Stimulated activated naive CD8-positive, alpha-beta T cell treated with anti-CD3 and anti-CD28 coated beads, Interleukin-15, amount 100 ng/mL, for 72 hours (primary cell): ENCODE results near the gene TMPRSS7.
"Not testable (repeated sequence)": the region's sequence is repeated elsewhere in the genome, so short reads cannot be mapped to it uniquely, and the experiment has no call there.

ENCODE experiments used
- ATAC-seq: fragments of 150-1000 bp; cut with Tn5 transposase; 2 replicates; pipeline ENCODE4 v1.10.0; 2021; ENCODE audit warnings: mild to moderate bottlenecking, moderate library complexity
- DNase-seq, 2 donors: peaks; one replicate each; pipeline ENCODE4 v3.0.0; 2021 to 2022
- H3K27ac Mint-ChIP-seq, 2 donors: one replicate each; pipeline ENCODE4 v1.8.0; 2022; ENCODE audit warnings: mild to moderate bottlenecking in 2 of 2, mixed read lengths in 2 of 2, moderate library complexity in 2 of 2
- H3K27me3 Mint-ChIP-seq: one replicate; pipeline ENCODE4 v1.8.0; 2022; ENCODE audit warnings: mixed read lengths
- H3K4me1 Mint-ChIP-seq: one replicate; pipeline ENCODE4 v1.8.0; 2022; ENCODE audit warnings: mild to moderate bottlenecking, mixed read lengths
- H3K4me3 Mint-ChIP-seq, 2 donors: one replicate each; pipeline ENCODE4 v1.8.0; 2022; ENCODE audit warnings: mild to moderate bottlenecking in 2 of 2, mixed read lengths in 2 of 2, moderate library complexity in 1 of 2
- H3K9me3 Mint-ChIP-seq, 2 donors: one replicate each; pipeline ENCODE4 v1.8.0; 2022; ENCODE audit warnings: mixed read lengths in 2 of 2

Gene TMPRSS7

DNA sequence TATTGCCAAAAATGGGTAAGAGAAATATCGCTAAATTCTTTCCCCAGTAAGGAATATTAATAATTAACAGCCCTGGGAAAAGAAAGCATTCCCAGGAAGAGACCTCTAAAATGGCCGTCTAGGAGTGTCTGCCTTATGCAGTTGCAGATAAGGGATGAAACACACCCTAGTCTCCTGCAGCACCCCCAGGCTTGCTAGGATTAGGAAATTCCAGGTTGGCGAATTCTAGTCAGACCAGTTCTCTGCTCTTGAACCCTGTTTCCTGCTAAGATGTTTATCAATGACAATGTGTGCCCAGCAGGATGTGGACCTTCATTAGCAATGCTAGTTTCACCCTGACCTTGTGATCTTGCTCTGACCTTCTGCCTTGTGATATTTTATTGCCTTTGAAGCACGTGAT lies 2.7 kb downstream of the TMPRSS7 start:
- not testable (repeated sequence) for H3K4me1 Mint-ChIP-seq, H3K27ac Mint-ChIP-seq, H3K27me3 Mint-ChIP-seq, H3K4me3 Mint-ChIP-seq, DNase-seq, ATAC-seq, H3K9me3 Mint-ChIP-seq

DNA sequence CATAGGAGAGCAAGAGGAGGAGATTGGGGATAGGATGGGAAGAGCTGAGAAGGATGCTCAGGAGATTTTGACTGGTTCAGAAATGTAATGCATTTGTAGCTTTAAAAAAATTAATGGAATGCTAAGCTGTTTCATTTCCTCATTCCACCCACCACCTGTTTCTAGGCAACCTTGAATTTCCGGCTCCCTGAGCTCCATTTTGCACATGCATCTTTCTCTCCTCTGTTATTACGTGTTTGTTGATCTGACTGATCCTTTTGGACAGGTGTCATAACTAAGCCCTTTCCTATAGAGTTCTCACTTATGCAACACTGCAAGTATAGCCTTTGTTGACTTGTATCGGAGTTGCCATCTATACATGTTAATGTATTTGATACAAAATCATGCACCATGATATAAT lies 4.3 kb downstream of the TMPRSS7 start:
- ATAC-seq (no peak), DNase-seq (no peak)
- Mint-ChIP-seq H3K4me1 (no peaks in the 10 kb centered on the region), H3K4me3 (no peak overlapping the region), H3K27me3 (no peaks in the 10 kb centered on the region), H3K9me3 (peaks cover 0 to 5% of the 10 kb centered on the region in 2 donors), H3K27ac (no peak overlapping the region)

DNA sequence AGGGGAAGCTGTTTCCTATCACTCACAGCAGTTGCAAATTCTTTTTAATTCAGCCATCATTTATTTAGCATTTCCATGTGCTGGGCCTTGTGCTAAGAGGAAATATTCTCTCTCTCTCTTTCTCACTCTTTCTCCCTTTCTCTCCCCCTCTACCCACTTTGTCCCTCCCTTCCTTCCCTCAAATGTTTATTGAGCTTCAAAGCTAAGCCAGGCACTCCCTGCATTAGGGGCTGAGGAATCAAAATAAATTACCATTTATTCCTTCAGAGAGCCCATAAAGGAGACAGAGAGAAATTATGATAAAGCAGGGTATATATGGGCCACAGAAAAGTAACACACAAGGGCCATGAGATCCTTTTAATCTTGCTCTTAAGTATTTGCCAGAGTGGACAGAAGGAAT lies 6.8 kb downstream of the TMPRSS7 start:
- DNase-seq (no peak), ATAC-seq (no peak)
- no peak overlapping the region for H3K27ac Mint-ChIP-seq
- H3K9me3 Mint-ChIP-seq, result peaks cover 0 to 5% of the 10 kb centered on the region in 2 donors
- no peaks in the 10 kb centered on the region for H3K27me3 Mint-ChIP-seq
- H3K4me3 Mint-ChIP-seq, result no peak overlapping the region
- H3K4me1 Mint-ChIP-seq, result no peaks in the 10 kb centered on the region

DNA sequence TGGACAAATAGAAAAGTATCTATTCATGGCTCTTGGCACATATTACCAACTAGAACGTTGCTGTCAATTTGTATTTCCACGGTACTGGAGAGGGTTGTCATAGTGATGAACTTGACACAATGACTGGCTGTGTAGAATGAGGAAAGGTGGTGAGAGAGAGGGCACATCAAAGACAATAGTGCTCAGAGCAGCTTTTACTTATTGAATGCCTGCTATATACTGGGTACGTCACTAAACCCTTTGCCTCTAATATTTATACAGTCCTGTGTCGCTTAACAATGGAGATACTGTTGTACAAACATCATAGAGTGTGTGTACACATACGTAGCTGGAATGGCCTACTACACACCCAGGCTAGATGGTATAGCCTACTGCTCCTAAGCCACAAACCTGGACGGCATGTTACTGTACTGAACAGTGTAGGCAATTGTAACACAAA lies 8.3 kb downstream of the TMPRSS7 start:
- H3K4me1 Mint-ChIP-seq, result peaks cover 7% of the 10 kb centered on the region
- DNase-seq, result no peak
- ATAC-seq, result no peak
- no peak overlapping the region for H3K4me3 Mint-ChIP-seq
- H3K27ac Mint-ChIP-seq, result no peak overlapping the region
- no peaks in the 10 kb centered on the region for H3K27me3 Mint-ChIP-seq
- no peaks in the 10 kb centered on the region for H3K9me3 Mint-ChIP-seq

DNA sequence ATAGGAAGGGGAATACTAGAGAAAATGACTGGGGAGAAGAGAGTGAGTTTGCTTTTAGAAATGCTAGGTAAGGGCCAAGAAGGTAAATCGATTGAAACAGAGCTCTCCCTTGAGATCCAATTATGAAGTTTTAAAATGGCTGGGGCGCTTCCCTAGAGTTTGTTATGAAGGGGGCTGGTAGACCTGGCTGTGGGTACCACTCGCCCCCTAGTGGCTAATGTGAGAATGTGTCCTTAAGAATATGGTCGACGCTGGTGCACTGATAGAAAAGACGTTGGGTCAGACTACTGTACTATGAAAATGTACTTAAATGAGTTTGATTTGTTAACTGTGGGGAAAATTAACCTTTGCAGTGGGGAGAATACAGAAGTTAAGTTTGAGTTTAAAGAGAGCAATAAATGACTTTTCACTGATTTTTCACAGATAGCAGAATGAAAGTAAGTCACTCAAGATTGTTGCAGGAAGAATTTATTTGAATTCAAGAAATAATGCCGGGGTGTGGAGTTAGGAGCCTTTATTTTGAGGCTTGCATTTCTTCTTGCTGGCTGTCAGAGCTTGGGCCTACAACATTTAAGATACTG lies 9.2 kb downstream of the TMPRSS7 start:
- no peak overlapping the region for H3K27ac Mint-ChIP-seq
- DNase-seq, result peak; percentile 47 to 59

DNA sequence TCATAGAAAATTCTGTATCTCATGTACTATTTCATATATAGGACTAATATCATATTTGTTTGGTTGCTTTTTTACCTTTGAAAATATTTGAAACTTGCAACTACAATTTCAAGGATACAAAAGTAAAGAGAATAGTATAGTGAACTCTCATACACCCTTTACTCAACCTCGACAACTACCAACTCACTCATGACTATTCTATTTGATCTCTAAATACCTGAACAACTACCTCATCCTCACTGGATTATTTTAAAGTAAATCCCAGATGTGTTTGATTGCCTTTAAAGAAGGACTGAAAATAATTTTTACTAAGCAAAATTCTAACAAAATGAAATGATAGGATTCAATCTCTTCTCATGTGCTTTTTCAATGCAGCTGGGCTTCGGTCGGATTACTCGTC lies 12.1 kb downstream of the TMPRSS7 start:
- no peak overlapping the region for H3K27ac Mint-ChIP-seq
- no peaks in the 10 kb centered on the region for H3K9me3 Mint-ChIP-seq
- ATAC-seq (no peak), DNase-seq (no peak)
- H3K4me3 Mint-ChIP-seq, result no peak overlapping the region
- no peaks in the 10 kb centered on the region for H3K27me3 Mint-ChIP-seq
- H3K4me1 Mint-ChIP-seq, result peaks cover 7% of the 10 kb centered on the region

More for the DNA sequence above, 9.2 kb downstream of the TMPRSS7 start:
- Mint-ChIP-seq H3K9me3 (no peaks in the 10 kb centered on the region), H3K4me1 (peaks cover 7% of the 10 kb centered on the region), H3K27me3 (no peaks in the 10 kb centered on the region), H3K4me3 (no peak overlapping the region)
- peak; percentile 95 for ATAC-seq

DNA sequence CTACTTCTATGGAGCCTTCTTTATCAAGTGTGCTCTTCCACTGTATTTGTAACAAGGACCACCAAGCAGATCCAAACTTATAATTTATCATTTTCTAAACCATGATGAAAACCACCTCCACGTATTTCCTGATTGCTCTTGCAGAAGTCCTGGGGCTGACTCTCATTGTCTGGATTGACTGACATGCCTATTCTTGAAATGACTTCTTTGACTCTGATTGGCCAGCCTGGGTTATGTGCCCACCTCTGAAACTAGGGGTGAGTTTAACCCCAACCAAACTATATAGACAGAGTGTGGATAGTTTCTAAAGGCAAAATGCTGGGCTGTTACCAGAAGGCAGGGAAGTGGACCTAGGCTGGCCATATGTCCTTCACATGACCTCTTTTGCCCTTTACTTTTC lies 12.7 kb downstream of the TMPRSS7 start:
- no peaks in the 10 kb centered on the region for H3K27me3 Mint-ChIP-seq

DNA sequence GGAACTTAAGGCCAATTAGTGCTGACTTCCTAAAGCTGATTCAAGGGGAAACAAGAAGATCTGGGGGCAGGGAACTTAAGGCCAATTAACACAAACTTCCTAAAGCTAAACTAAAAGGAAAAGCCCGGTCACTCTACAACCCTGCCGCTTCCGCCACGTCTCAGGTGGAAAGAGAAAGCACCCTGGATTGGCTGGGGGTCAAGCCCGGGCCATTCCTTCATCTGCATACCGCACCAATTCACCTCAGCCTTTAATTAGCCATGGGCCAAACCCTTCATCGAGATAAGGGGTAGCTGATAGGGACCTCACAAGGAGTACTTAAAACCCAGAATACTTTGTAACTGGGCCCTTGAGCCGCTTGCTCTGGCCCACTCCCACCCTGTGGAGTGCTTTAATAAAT lies 14.4 kb downstream of the TMPRSS7 start:
- Mint-ChIP-seq H3K27ac (no peak overlapping the region), H3K4me3 (no peak overlapping the region), H3K9me3 (no peaks in the 10 kb centered on the region), H3K27me3 (no peaks in the 10 kb centered on the region), H3K4me1 (peaks cover 7% of the 10 kb centered on the region)
- no peak for ATAC-seq
- DNase-seq, result no peak

More for the DNA sequence above, 12.7 kb downstream of the TMPRSS7 start:
- Mint-ChIP-seq H3K27ac (no peak overlapping the region), H3K4me1 (peaks cover 7% of the 10 kb centered on the region), H3K4me3 (no peak overlapping the region), H3K9me3 (no peaks in the 10 kb centered on the region)
- ATAC-seq, result no peak
- DNase-seq, result no peak

DNA sequence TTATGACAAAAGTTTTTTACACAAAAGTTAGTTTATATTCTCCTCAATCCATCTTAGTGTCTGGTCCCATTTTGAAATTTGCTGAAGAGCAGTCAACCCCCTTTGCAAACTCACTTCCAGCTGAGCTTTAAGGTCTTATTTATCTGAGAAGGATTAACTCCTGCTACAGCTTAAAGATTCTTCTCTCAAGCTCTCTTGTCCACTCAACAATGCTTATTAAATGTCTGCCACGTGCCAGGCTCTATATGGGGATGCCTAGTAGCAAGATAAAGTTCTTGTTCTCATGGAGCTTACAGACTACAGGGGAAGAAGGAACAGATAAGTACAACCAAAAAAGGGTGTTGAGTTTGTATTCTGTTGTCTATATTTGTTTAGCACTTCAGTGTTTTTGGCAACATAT lies 18.7 kb downstream of the TMPRSS7 start:
- Mint-ChIP-seq H3K4me3 (no peak overlapping the region), H3K27me3 (no peaks in the 10 kb centered on the region), H3K4me1 (peaks cover 9% of the 10 kb centered on the region), H3K9me3 (no peaks in the 10 kb centered on the region), H3K27ac (no peak overlapping the region)
- DNase-seq, result no peak
- no peak for ATAC-seq

DNA sequence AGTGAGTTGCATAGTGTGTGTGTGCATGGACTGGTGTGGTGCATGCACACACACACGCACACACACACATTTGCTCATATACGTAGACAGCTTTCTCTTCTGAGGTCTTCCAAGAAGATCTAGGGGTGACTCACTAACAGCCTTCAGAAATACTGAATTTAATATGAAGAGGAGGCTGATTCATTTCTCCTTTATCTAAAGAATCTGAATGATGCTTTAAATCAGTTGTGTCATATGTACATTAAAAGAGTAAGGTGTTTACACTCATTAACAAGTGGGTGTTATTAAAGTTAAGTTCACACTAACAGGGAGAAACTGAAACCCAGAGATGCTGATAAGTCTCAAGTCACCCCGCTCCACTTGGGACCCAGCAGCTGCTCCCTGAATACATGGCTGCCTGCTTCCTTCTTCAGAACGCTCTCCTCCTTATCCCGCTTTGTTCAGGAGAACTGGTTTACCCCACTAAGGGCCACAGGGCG lies 22.0 kb downstream of the TMPRSS7 start:
- no peaks in the 10 kb centered on the region for H3K27me3 Mint-ChIP-seq
- peaks cover 5 to 15% of the 10 kb centered on the region in 2 donors for H3K9me3 Mint-ChIP-seq
- H3K4me1 Mint-ChIP-seq, result peaks cover 9% of the 10 kb centered on the region
- DNase-seq (no peak), ATAC-seq (peak; percentile 93)
- H3K4me3 Mint-ChIP-seq, result peak overlapping the region in 1 of 2 donors; percentile 28
- H3K27ac Mint-ChIP-seq, result no peak overlapping the region

DNA sequence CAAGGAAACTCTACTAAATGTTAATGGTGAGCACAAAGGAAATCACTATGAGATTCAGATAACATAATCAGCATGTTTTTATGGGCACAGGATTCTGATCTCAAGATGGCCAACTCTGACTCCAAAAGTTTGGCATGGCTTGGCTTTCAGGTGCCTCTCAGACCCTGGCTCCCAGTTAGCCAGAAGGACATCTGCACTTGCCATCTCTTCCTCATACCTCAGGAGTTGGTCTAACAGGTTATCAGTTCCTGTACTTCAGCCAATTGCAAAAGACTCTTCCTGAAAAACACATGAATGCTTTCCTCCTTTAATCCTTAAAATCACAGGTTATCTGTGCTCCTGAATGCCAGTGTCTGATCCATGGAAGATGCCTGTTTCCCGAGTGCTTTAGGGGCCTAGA lies 25.0 kb downstream of the TMPRSS7 start:
- Mint-ChIP-seq H3K9me3 (peaks cover 5 to 15% of the 10 kb centered on the region in 2 donors), H3K27me3 (no peaks in the 10 kb centered on the region), H3K4me3 (no peak overlapping the region), H3K4me1 (peaks cover 9% of the 10 kb centered on the region), H3K27ac (no peak overlapping the region)
- no peak for DNase-seq
- no peak for ATAC-seq

DNA sequence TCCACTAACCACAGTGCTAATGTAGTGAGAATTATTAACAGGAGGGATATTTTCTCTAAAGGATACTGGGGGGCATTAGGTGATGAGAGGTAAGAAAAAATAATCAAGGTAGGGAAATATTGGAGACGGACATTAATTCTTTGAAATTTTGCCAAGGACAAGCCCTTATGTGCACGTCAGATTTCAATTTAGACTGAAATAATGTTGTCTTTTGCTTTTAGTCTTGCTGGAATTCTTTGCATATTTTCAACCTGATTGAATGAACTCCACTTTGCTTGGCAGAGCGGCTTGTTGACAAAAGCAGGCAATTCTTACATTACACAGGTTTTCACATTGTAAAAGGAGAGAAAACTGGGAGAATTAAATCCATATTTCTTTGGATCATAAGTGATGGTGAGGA lies 26.6 kb downstream of the TMPRSS7 start:
- Mint-ChIP-seq H3K4me1 (peaks cover 9% of the 10 kb centered on the region), H3K27ac (no peak overlapping the region), H3K4me3 (no peak overlapping the region), H3K27me3 (no peaks in the 10 kb centered on the region), H3K9me3 (peaks cover 5 to 15% of the 10 kb centered on the region in 2 donors)
- no peak for ATAC-seq
- DNase-seq, result no peak

DNA sequence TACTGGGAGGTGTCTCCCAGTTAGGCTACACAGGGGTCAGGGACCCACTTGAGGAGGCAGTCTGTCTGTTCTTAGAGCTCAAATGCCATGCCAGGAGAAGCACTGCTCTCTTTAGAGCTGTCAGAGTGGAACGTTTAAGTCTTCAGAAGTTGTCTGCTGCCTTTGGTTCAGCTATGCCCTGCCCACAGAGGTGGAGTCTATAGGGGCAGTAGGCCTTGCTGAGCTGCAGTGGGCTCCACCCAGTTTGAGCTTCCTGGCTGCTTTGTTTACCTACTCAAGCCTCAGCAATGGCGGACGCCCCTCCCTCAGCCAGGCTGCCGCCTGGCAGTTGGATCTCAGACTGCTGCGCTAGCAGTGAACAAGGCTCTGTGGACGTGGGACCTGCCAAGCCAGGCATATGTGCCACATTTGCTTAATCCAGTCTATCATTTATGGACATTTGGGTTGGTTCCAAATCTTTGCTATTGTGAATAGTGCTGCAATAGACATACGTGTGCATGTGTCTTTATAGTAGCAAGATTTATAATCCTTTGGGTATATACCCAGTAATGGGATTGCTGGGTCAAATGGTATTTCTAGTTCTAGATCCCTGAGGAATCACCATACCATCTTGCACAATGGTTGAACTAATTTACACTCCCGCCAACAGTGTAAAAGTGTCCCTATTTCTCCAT lies 38.0 kb downstream of the TMPRSS7 start:
- H3K9me3 Mint-ChIP-seq, H3K27me3 Mint-ChIP-seq: not testable (repeated sequence)
- peak; percentile 64 for ATAC-seq
- peak overlapping the region; percentile 69 to 74 for H3K27ac Mint-ChIP-seq
- DNase-seq, result peak; percentile 65 to 76
- H3K4me3 Mint-ChIP-seq, result peak overlapping the region; percentile 73 to 78
- H3K4me1 Mint-ChIP-seq, result peaks cover 27% of the 10 kb centered on the region

DNA sequence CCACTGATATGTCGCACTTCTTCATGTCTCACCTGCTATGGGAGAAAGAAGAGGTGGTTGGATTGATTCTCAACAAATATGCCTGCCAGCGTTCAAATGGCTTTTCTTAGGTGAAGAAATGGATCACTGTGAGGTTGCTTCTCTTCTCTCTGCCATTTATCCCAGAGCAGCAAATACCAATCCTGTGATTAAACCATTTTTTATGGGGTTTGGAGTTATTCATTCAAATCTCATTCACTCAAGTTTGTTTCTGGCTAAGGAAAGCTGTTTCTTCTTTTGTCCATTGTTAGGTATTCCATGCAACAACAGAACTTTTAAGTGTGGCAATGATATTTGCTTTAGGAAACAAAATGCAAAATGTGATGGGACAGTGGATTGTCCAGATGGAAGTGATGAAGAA lies 39.5 kb downstream of the TMPRSS7 start:
- Mint-ChIP-seq H3K4me3 (no peak overlapping the region), H3K27me3 (no peaks in the 10 kb centered on the region), H3K4me1 (peaks cover 27% of the 10 kb centered on the region), H3K27ac (no peak overlapping the region), H3K9me3 (peaks cover 0 to 4% of the 10 kb centered on the region in 2 donors)
- no peak for ATAC-seq
- no peak for DNase-seq

DNA sequence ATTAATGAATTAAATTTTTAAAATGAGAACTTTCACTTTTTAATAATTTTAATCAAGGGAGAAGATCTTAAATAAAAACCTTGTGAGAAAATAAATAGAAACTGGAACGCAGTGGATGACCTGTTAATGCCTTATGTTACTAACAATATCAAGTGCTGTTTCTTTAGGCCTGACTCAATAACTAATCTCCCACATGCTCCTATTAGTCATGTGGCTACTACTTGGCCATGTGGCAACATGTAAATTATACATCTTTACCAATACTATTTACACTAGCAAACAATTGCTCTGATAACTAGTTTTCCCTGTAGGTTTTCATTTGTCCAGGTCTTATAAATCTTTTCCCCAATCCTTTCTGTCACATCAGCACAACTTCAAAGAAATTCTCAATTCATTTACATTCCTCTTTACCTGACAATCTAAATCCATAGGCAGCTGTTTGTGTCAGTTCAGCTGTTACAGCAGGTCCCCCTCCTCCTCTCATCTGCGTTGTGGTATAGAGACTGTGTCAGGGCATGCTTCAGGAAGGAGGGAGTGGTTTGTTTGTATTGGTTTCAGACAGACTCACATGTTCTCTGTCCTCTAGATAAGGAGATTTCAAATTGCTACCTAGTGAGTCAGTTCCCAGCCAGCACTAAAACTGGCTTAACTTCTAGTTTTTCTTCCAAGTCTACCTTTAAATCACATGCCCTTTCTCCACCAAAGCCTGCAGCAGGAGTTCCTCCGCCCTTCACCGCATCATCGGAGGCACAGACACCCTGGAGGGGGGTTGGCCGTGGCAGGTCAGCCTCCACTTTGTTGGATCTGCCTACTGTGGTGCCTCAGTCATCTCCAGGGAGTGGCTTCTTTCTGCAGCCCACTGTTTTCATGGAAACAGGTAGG lies 40.3 kb downstream of the TMPRSS7 start:
- DNase-seq (peak in 1 of 2 donors; percentile 34), ATAC-seq (peak; percentile 97)
- H3K27ac Mint-ChIP-seq, result peak overlapping the region; percentile 23 to 56
- H3K27me3 Mint-ChIP-seq, result no peaks in the 10 kb centered on the region
- H3K4me3 Mint-ChIP-seq, result peak overlapping the region; percentile 57 to 68
- peaks cover 0 to 4% of the 10 kb centered on the region in 2 donors for H3K9me3 Mint-ChIP-seq
- peaks cover 27% of the 10 kb centered on the region for H3K4me1 Mint-ChIP-seq
